SU-DHL-6 (cell line): ENCODE measurements around the gene AHRR.

Experiments used
- H2AFZ ChIP-seq: fragments of 200-600 bp; sonication (generic); 2 replicates; pipeline ENCODE4 v1.6.1; 2014; ENCODE audit warnings: low read depth, mild to moderate bottlenecking, moderate library complexity, mixed read lengths, antibody characterized with exemption, low read length; ENCODE audit not compliant: severe bottlenecking
- H3F3A ChIP-seq: fragments of 200-600 bp; shearing (Covaris generic); 2 replicates; pipeline ENCODE4 v1.6.0; 2016; ENCODE audit warnings: antibody characterized with exemption, mild to moderate bottlenecking; ENCODE audit not compliant: insufficient read depth
- H3K27ac ChIP-seq: fragments of 200-600 bp; sonication (generic); 2 replicates; pipeline ENCODE4 v1.5.1; 2016; ENCODE audit warnings: low read depth, mild to moderate bottlenecking, low read length, moderate library complexity, mixed read lengths
- H3K27me3 ChIP-seq: fragments of 200-600 bp; sonication (generic), shearing (Covaris generic); 2 replicates; pipeline ENCODE4 v1.6.0; 2014; ENCODE audit warnings: mild to moderate bottlenecking, low read length
- H3K36me3 ChIP-seq: fragments of 200-600 bp; sonication (generic); 2 replicates; pipeline ENCODE4 v1.6.1; 2014; ENCODE audit warnings: mild to moderate bottlenecking, low read length, mixed read lengths
- H3K4me2 ChIP-seq: fragments of 300-600, 200-600 bp; shearing (Covaris generic), sonication (generic); 2 replicates; pipeline ENCODE4 v1.6.0; 2014; ENCODE audit warnings: low read length, low read depth, mild to moderate bottlenecking; ENCODE audit not compliant: poor library complexity, severe bottlenecking
- H3K4me3 ChIP-seq: fragments of 200-600 bp; sonication (generic); 2 replicates; pipeline ENCODE4 v1.5.1; 2014; ENCODE audit warnings: antibody characterized with exemption, low read length, mild to moderate bottlenecking, mixed read lengths; ENCODE audit not compliant: insufficient read depth, poor library complexity, severe bottlenecking
- H3K79me2 ChIP-seq: fragments of 200-600 bp; sonication (generic); 2 replicates; pipeline ENCODE4 v1.6.1; 2014; ENCODE audit warnings: mild to moderate bottlenecking, low read length, moderate library complexity; ENCODE audit not compliant: insufficient read depth
- H3K9ac ChIP-seq: fragments of 200-600 bp; sonication (generic); 2 replicates; pipeline ENCODE4 v1.7.0; 2014; ENCODE audit warnings: mild to moderate bottlenecking, low read length
- H3K9me2 ChIP-seq: fragments of 200-600 bp; sonication (generic); replicated peaks from 2 replicates; pipeline ENCODE4 v1.6.1; 2014; ENCODE audit warnings: low read length; ENCODE audit not compliant: insufficient read depth
- H3K9me3 ChIP-seq: fragments of 200-600 bp; sonication (generic); 2 replicates; pipeline ENCODE4 v1.6.1; 2014; ENCODE audit warnings: low read length, mixed read lengths; ENCODE audit not compliant: insufficient read depth
- H4K20me1 ChIP-seq: fragments of 200-600 bp; sonication (generic); 2 replicates; pipeline ENCODE4 v1.6.1; 2014; ENCODE audit warnings: low read depth, mild to moderate bottlenecking, antibody characterized with exemption, low read length, moderate library complexity, mixed read lengths
- CTCF ChIP-seq: fragments of 200-600 bp; sonication (generic); IDR thresholded peaks from one replicate; pipeline ENCODE4 v1.5.1; 2017; ENCODE audit warnings: antibody characterized with exemption, mild to moderate bottlenecking, low read length, moderate library complexity; ENCODE audit not compliant: insufficient read depth, poor library complexity, severe bottlenecking
- EZH2phosphoT487 ChIP-seq: fragments of 200-600 bp; sonication (generic), shearing (Covaris generic); conservative IDR thresholded peaks from 2 replicates; pipeline ENCODE4 v1.6.1; 2018; ENCODE audit warnings: mild to moderate bottlenecking, antibody characterized with exemption, low read length, moderate library complexity, mixed read lengths

AHRR gene

GRCh38 chr5:352639-353611 is 31.4 kb downstream of the AHRR start:
- no peaks in the 10 kb centered on the region for H3K79me2 ChIP-seq
- H3K4me2 ChIP-seq = no peak overlapping the region
- H4K20me1 ChIP-seq = no peaks in the 10 kb centered on the region
- H3K4me3 ChIP-seq = no peak overlapping the region
- H2AFZ ChIP-seq = no peak overlapping the region
- no peaks in the 10 kb centered on the region for H3K9me2 ChIP-seq
- H3K9ac ChIP-seq = no peak overlapping the region
- H3K27ac ChIP-seq = no peak overlapping the region
- no peaks in the 10 kb centered on the region for H3K9me3 ChIP-seq
- H3K36me3 ChIP-seq = no peaks in the 10 kb centered on the region
- H3F3A ChIP-seq = no peaks in the 10 kb centered on the region
- no peak for TF ChIP-seq CTCF
- no peak for TF ChIP-seq EZH2phosphoT487
- no peaks in the 10 kb centered on the region for H3K27me3 ChIP-seq

- Histone ChIP-seq H3F3A (no peaks in the 10 kb centered on the region), H3K9ac (no peak overlapping the region), H2AFZ (no peak overlapping the region), H3K27me3 (no peaks in the 10 kb centered on the region), H4K20me1 (no peaks in the 10 kb centered on the region), H3K79me2 (no peaks in the 10 kb centered on the region), H3K4me2 (no peak overlapping the region), H3K9me3 (no peaks in the 10 kb centered on the region), H3K9me2 (no peaks in the 10 kb centered on the region), H3K4me3 (no peak overlapping the region), H3K36me3 (no peaks in the 10 kb centered on the region), H3K27ac (no peak overlapping the region)
- TF ChIP-seq CTCF (no peak), EZH2phosphoT487 (no peak)
These were observed 32.4 kb downstream of the AHRR start for GRCh38 chr5:353612-354580.

GRCh38 chr5:354581-355378 is 33.3 kb downstream of the AHRR start:
- Histone ChIP-seq H3K36me3 (no peaks in the 10 kb centered on the region), H3F3A (no peaks in the 10 kb centered on the region), H3K9me2 (no peaks in the 10 kb centered on the region), H3K9ac (no peak overlapping the region), H2AFZ (no peak overlapping the region), H4K20me1 (no peaks in the 10 kb centered on the region), H3K27me3 (no peaks in the 10 kb centered on the region), H3K4me3 (no peak overlapping the region), H3K27ac (no peak overlapping the region), H3K9me3 (no peaks in the 10 kb centered on the region), H3K4me2 (no peak overlapping the region), H3K79me2 (no peaks in the 10 kb centered on the region)
- TF ChIP-seq EZH2phosphoT487 (no peak), CTCF (no peak)
